NCI-H2081 treated with DMSO at 0.1 percent for 48 hours (cell line): ENCODE measurements around the gene SMPDL3A.

Experiments used
- DNase-seq: peaks from one replicate; lab custom pipeline; 2025; lab: John Stamatoyannopoulos, UW

Gene SMPDL3A

GRCh38 chr6:122778302-122778701, 10.8 kb upstream of the SMPDL3A start:
- no peak for DNase-seq

DNA sequence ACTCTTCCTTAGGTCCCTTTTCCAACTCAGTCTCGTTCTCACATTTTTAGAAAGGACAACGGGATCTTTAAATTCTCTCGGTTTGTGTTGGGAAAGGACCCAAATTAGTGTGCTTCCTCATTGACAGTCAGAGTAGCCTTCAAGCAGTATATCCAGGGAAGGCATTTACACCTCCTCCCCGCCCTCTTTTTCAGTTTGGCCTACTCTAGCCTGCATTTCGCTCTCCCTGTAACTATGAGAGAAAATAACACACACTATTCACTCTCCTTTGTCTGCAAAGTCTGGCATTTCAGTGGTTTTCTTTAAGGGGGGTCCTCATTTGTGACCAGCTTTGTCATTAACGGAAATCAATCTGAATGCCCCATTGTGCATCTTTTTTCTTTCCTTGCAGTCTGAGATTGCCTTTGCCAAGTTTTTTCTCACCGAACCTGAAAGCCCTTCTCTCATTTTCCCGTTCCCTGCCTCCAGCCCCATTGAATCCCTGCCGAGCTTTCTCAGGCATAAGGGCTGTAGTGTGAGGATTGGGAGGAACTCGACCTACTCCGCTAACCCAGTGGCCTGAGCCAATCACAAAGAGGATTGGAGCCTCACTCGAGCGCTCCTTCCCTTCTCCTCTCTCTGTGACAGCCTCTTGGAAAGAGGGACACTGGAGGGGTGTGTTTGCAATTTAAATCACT, 9.9 kb upstream of the SMPDL3A start:
- no peak for DNase-seq

DNA sequence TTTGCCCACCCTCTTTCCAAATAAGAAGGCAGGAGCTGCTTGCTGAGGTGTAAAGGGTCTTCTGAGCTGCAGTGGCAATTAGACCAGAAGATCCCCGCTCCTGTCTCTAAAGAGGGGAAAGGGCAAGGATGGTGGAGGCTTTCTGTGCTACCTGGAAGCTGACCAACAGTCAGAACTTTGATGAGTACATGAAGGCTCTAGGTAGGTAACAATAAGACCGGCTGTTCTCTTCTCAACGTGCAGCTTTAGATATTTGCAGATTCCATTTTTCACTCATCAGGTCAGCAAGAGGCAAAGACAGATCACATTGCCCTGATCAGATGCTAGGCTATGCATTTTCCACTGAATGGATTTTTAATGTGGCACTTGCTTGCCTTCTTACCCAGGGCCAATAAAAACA, 9.4 kb upstream of the SMPDL3A start, which contains the start of gene FABP7:
Gene FABP7 (plus strand): TSS at position 50 of the 400 bp plus-strand sequence. CDS start 79 bp downstream, at position 129.
- no peak for DNase-seq

DNA sequence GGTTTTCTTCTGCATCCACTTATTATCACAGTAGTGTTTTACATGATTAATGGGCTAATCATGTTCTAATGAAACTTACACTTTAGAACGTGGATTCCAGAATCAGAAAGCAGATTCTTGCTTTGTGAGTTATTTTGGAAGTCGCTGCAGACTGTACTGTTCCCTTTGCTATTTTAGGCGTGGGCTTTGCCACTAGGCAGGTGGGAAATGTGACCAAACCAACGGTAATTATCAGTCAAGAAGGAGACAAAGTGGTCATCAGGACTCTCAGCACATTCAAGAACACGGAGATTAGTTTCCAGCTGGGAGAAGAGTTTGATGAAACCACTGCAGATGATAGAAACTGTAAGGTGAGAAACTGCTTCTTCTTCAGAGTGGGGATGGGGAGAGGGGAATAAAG, 8.9 kb upstream of the SMPDL3A start:
- no peak for DNase-seq

DNA sequence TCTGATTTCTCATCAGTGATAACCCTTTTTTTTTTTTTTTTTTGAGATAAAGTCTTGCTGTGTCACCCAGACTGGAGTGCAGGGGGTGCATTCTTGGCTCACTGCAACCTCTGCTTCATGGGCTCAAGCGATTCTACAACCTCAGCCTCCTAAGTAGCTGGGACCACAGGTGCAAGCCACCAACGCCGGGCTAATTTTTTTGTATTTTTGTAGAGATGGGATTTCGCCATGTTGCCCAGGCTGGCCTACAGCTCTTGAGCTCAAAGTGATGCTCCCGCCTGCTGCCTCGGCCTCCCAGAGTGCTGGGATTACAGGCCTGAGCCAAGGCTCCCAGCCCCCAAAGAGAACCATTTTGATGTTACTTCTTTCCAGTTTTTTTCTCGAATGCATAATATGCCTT, 7.3 kb upstream of the SMPDL3A start:
- no peak for DNase-seq

DNA sequence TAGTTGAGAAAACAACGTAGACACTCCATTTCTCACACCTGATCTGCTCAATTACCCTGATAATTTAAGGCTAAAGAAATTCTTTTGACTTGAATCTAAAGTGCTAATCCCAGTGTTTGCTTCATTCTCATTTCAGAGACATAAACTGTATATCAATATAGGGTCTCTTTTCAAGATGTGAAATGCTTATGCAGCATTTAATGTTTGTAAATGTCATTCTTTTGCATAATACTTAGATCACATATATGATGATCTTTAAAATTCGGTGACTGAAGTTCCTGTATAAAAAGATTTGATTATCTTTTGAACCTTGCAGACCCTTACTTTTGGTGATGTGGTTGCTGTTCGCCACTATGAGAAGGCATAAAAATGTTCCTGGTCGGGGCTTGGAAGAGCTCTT, 5.7 kb upstream of the SMPDL3A start:
- DNase-seq, result no peak

GRCh38 chr6:122785891-122786290, 3.2 kb upstream of the SMPDL3A start:
- DNase-seq, result no peak

- DNase-seq, result no peak
Measured at GRCh38 chr6:122787721-122788120, 1.3 kb upstream of the SMPDL3A start.

- no peak for DNase-seq
Measured at GRCh38 chr6:122788208-122788607, 850 bp upstream of the SMPDL3A start.

GRCh38 chr6:122788663-122789181, 336 bp upstream of the SMPDL3A start:
- no peak for DNase-seq

DNA sequence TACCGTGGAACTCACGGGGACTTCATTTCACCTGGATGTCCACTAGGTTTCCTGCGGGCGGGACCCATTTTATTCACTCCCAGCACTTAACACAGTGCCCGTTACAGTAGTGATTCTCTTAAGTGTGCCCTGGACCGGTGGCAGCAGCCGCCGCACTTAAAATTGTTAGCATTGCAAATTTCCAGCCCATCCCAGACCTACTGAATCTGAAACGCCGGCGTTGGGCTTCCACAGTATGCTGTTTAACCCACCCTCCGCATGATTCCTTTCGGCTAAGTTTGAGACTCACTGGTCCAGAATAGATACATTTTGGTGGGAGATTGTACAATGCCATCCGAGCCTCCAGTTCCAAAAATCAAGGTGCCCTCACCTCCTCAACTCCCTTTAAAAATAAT, 967 bp downstream of the SMPDL3A start:
- no peak for DNase-seq

GRCh38 chr6:122790423-122791309, 1.6 kb downstream of the SMPDL3A start:
- DNase-seq, result no peak

GRCh38 chr6:122791310-122791679, 2.2 kb downstream of the SMPDL3A start:
- DNase-seq, result no peak

DNA sequence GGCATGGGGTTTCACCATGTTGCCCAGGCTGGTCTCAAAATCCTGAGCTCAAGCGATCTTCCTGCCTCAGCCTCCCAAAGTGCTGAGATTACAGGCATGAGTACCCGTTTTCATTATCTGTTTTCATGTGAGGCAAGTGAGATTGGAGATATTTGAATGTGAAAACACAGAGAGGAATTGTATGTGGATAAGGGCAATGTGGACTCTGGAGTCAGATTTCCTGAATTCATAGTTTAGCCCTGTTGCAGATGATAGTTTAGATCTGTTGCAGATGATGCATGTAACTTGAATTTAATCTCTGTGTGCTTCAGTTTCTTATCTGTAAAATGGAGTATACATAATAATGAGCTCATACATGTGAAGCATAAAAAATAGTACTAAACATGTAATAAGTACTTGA, 3.7 kb downstream of the SMPDL3A start:
- no peak for DNase-seq

- DNase-seq, result no peak
Measured at GRCh38 chr6:122797537-122797936, 8.5 kb downstream of the SMPDL3A start.

DNA sequence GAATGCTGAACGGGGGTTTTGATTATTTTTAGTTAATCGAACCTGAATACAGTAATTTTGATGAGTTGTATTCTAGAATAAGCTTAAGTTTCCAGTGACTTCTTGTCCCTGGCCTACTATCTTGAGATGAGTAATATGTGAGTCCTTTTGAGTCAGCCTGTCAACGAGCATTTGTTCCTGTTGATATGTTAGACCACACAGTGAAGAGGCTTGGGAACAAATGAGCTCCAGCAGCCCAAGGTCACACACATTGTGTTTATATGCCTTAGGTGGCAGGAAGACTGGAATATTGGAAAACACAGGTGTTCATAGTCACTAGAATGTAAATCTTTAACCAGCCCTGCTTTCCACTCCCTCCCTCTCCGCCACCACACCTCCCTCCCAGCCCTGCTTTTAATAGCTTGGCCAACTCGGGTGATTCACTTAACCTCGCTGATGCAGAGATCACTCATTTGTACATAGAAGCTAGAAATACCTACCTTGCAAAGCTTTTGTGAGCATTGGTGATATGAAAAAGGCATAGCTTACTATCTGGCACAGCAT, 9.1 kb downstream of the SMPDL3A start:
- DNase-seq, result no peak

GRCh38 chr6:122799140-122799745, 10.2 kb downstream of the SMPDL3A start:
- DNase-seq, result no peak

DNA sequence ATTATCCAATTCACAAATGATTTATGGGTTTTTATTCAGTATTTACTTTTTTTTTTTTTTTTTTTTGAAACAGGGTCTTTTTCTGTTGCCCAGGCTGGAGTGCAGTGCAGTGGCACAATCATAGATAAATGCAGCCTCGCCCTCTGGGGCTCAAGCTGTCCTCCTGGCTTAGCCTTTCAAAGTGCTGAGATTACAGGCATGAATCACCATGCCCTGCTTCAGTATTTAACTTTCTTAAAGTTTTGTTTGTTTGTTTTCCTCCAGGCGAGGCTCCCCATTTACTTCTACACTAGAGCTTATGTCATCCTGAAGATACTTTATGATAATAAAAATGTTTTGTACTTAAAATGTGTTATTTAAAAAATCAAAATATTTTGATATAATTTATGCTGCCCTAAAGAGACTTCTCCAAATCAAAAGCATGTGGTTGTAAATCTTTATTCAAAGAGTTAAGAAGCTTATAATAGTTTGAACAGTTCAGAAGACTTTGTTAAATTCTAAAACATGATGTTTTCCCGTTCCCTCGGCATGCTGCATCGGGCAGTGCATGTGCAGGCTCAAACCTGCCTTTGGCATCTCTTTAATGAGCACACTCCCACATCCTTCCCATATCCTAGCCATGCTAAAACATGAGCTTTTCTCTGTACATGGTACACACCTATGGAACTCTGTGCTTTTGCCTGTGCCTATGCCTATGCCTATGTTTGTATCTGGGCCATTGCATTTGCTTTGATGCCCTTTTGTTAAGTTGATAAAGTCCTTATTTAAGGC, 11.0 kb downstream of the SMPDL3A start:
- DNase-seq, result no peak

DNA sequence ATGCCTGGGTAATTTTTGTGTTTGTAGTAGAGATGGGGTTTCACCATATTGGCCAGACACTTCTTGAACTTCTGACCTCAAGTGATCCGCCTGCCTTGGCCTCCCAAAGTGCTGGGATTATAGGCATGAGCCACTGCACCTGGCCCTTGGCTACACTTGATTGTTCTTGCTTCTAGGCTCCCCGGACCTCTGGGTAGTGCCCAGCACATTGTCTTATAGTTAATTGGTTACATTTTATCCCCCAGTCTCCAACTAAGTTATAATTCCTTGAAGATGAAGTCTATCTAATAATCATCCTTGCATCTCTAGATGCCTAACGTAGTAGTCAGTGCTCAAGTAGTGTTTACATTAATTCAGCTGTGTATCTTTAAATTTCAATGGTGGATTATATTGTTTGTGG, 11.8 kb downstream of the SMPDL3A start:
- DNase-seq, result no peak

- DNase-seq, result no peak
Measured at GRCh38 chr6:122801397-122801796, 12.3 kb downstream of the SMPDL3A start.

DNA sequence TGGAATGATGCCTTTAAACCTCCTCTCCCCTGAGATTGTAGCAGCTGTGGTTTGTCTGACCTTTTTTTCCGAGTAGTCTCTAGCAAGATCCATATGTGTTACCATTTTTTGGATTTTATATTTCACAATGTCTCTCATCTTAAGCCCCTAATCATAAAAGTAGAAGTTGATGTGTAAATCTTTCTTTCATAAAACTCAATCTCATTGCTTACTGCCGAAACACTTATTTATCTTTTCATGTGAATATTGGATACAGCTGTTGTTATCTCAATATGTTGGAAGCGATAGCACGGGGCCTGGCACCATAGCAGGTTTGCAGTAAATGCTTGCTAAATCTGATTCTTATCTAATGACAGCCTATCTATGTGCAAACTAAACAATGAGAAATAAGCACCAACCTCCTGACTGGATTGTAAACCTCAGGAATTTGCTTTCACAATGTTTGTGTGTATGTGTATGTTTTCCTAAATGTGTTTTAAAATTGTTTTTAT, 14.2 kb downstream of the SMPDL3A start:
- no peak for DNase-seq
